GM19467 (cell line): ENCODE measurements around the gene PAPPA2.
"Not testable (repeated sequence)": the region's sequence is repeated elsewhere in the genome, so short reads cannot be mapped to it uniquely, and the experiment has no call there.

Source experiments
- ATAC-seq: cut with Tn5 transposase; IDR thresholded peaks from one replicate; pipeline ENCODE4 v1.9.1; 2021; ENCODE audit warnings: mild to moderate bottlenecking, moderate library complexity; ENCODE audit not compliant: unreplicated experiment

PAPPA2 gene

DNA sequence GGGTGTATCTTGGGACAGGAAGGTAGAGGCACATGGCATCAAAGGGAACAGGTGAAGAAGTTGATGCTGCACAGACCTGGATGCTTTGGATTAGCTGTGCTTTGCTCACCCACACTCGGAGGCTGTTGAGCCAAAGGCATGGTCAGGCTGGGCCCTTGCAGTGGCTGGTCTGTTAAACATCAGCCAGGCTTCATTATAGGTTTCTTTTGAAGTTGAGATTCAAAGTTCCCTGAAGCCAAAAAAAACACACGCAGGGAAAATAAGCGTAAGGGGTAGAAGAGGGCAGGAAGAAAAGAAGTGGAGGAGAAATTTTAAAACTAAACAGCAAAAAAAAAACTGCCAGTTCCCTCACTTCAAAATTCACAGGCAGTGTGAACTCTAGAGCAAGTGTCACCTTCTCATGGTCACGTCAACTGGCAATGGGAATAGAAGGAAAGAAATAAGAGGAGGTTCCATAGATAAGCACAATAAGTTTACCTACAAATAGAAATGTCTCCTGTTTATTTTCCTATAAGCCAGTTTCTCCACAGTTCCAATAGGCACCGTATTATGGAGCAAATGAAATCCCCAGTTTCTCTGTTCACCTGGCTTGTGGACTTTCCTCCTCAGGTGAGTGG is 139.5 kb downstream of the PAPPA2 start:
- ATAC-seq: no peak

DNA sequence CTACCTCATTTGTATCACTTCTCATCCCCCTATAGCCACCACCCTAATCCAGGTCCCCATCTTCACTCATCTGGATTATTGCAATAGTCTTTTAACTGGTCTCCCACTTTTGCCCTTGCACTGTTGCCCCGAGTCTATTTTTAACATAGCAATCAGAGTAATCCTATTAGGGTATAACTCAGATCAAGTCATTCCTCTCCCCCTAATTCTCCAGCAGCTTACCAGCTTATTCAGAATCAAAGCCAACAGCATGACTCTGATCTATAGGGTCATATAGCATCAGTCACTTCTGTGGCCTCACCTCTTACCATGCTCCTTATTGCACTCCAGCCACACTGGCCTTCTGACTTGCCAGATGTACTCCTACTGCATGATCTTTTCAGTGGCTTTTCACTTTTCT is 140.7 kb downstream of the PAPPA2 start:
- ATAC-seq: no peak

GRCh38 chr1:176604461-176604860 is 141.5 kb downstream of the PAPPA2 start:
- no peak for ATAC-seq

DNA sequence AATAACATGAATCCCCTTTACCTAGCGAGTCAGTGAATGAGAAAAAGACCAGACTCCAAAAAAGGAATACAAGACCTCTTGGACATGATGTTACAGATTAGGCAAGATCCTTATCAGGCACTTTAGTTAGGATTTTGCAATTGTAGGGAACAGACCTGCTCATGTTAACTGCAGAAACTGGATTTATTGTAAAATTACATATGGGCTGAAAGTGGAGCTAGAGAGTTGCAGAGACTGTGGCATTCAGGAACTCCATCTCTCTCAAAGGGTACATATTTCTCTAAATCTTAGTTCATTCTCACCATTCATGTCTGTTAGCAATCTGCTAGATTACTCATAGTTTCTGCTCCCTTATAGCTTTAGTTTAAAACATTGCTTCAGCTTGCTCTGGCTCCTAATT is 142.2 kb downstream of the PAPPA2 start:
- no peak for ATAC-seq

GRCh38 chr1:176609556-176610408 is 146.8 kb downstream of the PAPPA2 start:
- ATAC-seq: no peak

- ATAC-seq: no peak
Measured at GRCh38 chr1:176612791-176613190, 149.8 kb downstream of the PAPPA2 start.

DNA sequence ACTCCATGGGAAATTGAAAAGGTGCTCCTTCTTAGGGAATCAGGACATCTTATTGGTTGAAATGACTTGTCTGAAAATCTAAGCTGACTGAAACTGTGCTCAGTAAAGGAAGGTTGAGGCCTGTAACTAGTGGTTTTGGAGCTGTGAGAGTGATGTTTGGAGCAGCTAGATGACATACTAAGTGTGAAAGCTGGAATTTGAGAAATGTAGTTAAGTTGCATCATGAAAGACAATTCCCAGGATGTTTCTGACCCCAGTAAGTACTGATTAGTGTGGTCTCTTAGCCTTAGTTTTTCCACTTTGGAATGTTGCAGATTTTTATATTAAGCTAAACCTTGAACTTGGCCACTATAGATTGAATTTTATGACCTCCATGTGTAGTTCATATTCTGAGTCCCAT is 154.9 kb downstream of the PAPPA2 start:
- ATAC-seq: no peak

DNA sequence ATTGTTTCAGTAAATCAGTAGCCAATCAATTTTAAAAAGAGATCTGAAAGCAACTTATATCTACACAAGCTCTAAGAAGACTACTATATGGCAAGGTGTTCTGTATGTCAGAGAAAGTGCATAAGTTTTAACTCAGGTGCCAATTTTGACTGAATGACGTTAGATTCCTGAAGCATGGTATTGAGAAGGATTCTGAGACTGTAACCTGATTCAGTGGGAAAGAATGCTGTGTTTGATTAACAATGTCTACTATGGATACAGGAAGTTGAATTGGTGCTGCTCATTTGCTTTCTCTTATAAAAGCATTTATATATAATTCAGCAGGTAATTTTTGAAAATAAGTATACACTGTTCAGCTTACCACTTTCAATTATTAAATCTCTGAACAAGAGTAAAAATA is 156.3 kb downstream of the PAPPA2 start:
- ATAC-seq: no peak

DNA sequence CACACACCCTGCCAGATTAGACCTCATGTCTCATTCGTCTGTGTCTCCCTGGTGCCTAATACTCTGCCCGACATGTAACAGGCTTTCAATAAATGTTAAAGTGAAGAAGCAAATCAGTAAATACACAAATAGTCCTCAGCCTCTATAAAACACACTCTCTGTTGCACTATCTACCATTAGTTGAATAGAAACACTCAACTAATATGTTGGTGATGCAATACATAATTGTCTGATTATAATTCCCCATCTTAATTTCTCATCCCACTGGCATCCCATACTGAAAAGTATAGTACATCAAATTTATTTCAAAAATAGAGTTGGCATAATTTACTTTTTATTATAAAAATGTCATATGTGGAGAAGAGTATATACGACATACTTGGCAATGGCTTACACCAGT is 162.4 kb downstream of the PAPPA2 start:
- no peak for ATAC-seq

DNA sequence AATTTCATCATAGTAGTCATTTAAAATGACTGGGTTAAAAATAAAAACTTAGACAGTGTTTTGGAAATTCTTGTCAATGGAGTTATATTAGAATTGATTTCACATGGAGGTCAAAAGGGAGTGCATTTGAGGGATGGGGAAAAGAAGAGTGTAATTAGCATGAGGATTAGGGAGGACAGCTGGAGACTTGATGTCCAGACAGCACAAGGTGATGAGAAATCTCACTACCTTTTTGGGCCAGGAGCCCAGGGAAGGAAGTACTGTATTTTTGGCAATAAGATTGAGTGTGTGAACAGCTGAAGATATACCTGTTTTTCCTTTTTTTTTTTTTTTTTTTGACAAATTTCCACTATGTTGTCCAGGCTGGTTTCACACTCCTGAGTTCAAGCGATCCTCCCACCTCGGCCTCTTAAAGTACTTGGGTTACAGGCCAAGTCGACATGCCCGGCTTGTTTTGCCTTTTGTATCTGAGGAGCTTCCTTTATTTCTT is 163.6 kb downstream of the PAPPA2 start:
- ATAC-seq: no peak

DNA sequence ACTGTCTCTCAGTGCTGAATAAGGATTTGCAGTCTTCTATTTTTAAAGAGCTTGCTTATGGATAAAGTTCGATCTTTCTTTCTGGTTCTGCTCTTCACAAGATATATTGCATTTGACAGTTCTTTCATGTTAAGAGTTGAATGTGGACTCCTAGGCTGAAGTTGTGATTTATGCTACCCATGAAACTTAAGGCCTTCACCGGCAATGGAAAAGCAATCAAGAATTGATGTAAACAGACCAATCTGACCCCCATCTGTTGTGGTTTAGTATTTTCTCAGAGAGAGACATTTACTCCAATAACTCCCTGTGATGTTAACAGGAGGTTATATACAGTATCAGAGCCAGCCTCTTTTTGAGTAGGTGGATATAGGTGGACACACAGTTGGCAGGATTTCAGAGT is 165.8 kb downstream of the PAPPA2 start:
- ATAC-seq: no peak

- not testable (repeated sequence) for ATAC-seq
Measured at GRCh38 chr1:176634733-176635132, 171.8 kb downstream of the PAPPA2 start.

- ATAC-seq: no peak
Measured at GRCh38 chr1:176638713-176639526, 175.9 kb downstream of the PAPPA2 start.

- no peak for ATAC-seq
Measured at GRCh38 chr1:176643536-176643935, 180.6 kb downstream of the PAPPA2 start.

DNA sequence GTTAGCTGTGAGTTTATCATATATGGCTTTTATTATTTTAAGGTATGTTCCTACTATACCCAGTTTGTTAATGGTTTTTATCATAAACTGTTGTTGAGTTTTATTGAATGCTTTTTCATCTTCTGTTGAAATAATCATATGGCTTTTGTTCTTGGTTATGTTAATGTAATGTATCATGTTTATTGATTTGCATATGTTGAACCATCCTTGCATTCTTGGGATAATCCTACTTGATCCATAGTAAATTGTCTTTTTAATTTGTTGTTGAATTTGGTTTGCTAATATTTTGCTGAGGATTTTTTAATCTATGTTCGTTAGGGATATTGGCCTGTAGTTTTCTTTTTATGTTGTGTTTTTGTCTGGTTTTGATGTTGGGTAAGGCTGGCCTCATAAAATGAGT is 185.6 kb downstream of the PAPPA2 start:
- no peak for ATAC-seq

GRCh38 chr1:176656257-176656995 is 193.5 kb downstream of the PAPPA2 start:
- ATAC-seq: no peak

- ATAC-seq: no peak
Measured at GRCh38 chr1:176669782-176670181, 206.8 kb downstream of the PAPPA2 start.

- no peak for ATAC-seq
Measured at GRCh38 chr1:176670853-176671252, 207.9 kb downstream of the PAPPA2 start.

DNA sequence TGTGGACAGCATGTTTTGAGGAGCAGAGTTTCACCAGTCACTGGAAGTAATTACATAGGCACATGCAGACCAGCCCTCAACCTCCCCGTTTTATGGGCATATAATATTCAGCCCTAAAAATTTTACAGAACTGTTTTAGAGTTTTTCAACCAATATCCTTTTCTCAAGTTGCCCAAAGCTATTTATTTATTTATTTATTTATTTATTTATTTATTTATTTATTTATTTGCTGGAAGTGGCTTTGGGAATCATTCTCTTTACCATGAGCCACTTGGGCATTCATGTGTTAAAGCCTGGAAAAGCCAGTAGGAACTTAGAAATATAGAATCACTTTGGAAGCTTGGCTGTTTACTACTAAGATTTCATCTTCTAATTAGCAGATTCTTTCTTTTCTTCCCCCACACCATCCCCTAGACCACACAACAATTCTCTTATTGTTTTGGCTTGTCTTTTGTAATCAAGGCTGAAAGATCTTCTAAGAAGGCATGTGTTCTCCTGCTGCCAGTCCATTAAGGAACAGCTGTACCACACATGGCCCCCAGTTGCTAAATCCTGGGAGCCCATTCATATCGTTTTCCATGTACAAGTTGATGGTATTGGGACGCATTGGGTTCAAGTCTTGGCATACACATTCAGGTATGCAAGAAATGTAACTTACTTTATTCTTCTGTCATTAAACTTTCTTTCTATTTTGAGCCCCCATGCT is 220.0 kb downstream of the PAPPA2 start:
- no peak for ATAC-seq
